GM21390 (cell line): ENCODE measurements around the gene PUS10.
"Not testable (repeated sequence)": the region's sequence is repeated elsewhere in the genome, so short reads cannot be mapped to it uniquely, and the experiment has no call there.

Experiments used
- ATAC-seq: cut with Tn5 transposase; IDR thresholded peaks from one replicate; pipeline ENCODE4 v1.9.1; 2021; ENCODE audit not compliant: unreplicated experiment

The PUS10 gene

GRCh38 chr2:61012303-61012702 is 5.8 kb downstream of the PUS10 start:
- not testable (repeated sequence) for ATAC-seq

- no peak for ATAC-seq
These were observed 6.4 kb downstream of the PUS10 start for GRCh38 chr2:61011678-61012077.

- no peak for ATAC-seq
These were observed 8.7 kb downstream of the PUS10 start for GRCh38 chr2:61009355-61009754.

- ATAC-seq = no peak
These were observed 11.5 kb downstream of the PUS10 start for GRCh38 chr2:61006486-61007105.

- no peak for ATAC-seq
These were observed 12.3 kb downstream of the PUS10 start for GRCh38 chr2:61005736-61006135.

- ATAC-seq = no peak
These were observed 19.2 kb downstream of the PUS10 start for GRCh38 chr2:60998628-60999545.

GRCh38 chr2:60994131-60994530 is 23.9 kb downstream of the PUS10 start:
- ATAC-seq = no peak

- ATAC-seq = peak; percentile 100
These were observed 25.1 kb downstream of the PUS10 start for GRCh38 chr2:60992985-60993392.

- ATAC-seq = no peak
These were observed 26.4 kb downstream of the PUS10 start for GRCh38 chr2:60991644-60992043.

DNA sequence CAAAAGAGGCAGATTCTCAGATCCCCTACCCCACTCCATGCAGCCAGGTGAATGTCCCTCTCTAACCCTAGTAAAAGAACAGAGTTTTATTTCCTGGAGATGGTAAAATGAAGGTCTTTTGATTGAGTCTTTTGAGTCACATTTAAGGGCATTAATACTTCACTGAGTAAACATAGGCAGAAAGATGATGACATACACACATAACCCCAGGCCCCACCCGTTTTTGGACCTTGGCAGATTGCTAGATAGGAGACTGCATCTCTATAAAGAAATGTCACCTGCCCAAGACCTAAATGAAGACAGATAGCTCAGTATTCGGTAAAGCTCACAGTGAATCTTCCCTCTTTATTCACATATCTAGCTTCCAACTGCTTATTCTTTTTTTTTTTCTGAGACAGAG is 28.8 kb downstream of the PUS10 start:
- ATAC-seq = no peak

- ATAC-seq = not testable (repeated sequence)
These were observed 30.4 kb downstream of the PUS10 start for GRCh38 chr2:60987656-60988055.

DNA sequence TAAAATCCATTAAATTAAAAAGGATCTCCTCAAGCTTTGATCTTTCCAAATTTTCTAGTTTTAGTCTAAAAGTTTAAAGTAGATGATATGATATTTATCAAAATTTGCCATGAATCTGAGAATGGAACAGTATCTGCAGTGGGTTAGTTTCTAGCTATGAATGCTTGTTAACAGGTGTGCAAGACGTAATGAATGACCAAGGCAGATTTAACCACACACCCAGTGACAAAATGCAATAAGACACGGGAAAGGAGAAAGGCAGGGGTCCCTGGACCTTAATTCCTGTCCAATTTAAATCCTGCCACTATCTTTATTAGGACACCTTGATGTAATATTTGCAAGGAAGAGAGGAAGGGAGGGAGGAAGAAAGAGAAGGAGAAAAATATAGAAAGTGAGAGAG is 31.0 kb downstream of the PUS10 start:
- ATAC-seq = no peak

DNA sequence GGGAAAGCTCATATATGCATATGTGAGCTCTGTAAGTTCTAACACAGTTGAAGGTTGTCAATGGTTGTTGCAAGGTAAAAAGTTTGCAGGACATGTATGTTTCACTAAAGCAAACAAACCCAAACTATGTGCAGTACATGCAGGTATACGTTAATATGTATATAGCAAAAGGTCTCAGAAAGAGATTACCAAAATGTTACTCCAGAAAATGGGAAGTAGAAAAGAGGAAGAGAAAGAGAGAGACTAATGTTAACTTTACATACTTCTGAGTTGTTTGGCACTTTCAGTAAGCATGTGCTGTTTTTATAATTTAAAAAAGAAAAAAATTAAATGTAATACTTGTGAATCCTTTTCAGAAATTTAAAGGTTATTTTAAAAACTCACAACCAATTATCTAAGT is 33.3 kb downstream of the PUS10 start:
- ATAC-seq = peak; percentile 49

GRCh38 chr2:60982066-60982465 is 36.0 kb downstream of the PUS10 start:
- ATAC-seq = not testable (repeated sequence)

- ATAC-seq = peak; percentile 69
These were observed 37.8 kb downstream of the PUS10 start for GRCh38 chr2:60980071-60980815.

- no peak for ATAC-seq
These were observed 38.8 kb downstream of the PUS10 start for GRCh38 chr2:60979231-60979630.

- no peak for ATAC-seq
These were observed 40.5 kb downstream of the PUS10 start for GRCh38 chr2:60977562-60977895.

DNA sequence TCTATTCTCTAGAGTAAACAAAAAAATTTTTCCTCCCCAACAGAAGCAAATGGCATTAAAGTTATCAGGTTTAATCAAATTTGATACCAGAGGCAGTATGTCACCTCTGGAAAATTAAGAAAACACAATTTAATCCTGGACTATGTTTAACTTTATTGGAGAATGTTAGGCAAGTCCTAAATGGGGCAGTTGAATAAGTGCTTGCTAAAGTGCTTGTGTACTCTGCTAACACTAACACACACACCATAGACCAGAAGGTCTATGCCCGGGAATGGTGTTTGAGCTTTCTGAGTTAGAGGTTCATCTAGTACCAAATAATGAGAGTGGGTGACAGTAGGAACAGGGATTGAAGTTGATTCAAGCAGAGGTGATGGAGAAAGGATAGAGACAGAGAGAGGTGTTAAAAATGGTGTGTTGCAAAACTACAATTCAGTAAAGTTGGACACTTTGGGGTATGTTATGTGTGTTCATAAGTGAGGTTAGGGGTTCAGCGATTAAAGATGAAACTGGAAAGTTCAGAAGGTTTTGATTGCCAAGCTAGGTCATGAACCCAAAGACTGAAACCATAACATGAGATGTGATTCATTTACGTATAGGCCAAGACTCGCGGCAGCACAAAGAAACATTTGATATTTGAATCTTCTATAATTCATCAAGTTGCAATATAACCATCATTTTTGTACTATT is 41.0 kb downstream of the PUS10 start:
- peak; percentile 61 for ATAC-seq

- no peak for ATAC-seq
These were observed 41.7 kb downstream of the PUS10 start for GRCh38 chr2:60976256-60976850.

- no peak for ATAC-seq
These were observed 43.4 kb downstream of the PUS10 start for GRCh38 chr2:60974652-60975051.

DNA sequence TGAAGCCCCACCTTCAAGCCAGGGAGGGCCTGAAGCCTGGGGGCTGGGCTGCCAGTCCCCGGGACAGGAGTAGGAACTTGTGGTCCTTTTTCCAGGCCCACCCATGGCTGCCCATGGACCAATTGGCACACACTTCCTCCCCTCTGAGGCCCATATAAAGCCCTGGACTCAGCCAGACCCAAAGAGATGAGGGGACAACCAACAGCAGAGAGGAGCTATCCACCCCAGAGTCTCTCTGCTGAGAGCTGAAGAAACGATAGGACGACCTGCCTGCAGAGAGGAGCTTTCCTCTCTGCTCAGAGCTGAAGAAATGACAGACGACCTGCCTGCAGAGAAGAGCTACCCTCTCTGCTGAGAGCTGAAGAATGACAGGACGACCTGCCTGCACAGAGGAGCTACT is 44.4 kb downstream of the PUS10 start:
- no peak for ATAC-seq
